Head of caudate nucleus (tissue), 42 donors: ENCODE data around the gene ZNF438.
A peak's percentile ranks its signal among the peaks of the same experiment; 100 is the strongest.

Source experiments
- DNase-seq, 42 donors: peaks; one replicate each; pipeline versions ENCODE4 v3.0.0 to v3.0.0-alpha.2; 2020 to 2021; ENCODE audit warnings: mixed read lengths in 7 of 42
- intact Hi-C: fragments of 100-400 bp; cut with DNase I; formaldehyde crosslinking; loops from one replicate; pipeline ENCODE4 v1.15.0; 2022

The ZNF438 gene

DNA sequence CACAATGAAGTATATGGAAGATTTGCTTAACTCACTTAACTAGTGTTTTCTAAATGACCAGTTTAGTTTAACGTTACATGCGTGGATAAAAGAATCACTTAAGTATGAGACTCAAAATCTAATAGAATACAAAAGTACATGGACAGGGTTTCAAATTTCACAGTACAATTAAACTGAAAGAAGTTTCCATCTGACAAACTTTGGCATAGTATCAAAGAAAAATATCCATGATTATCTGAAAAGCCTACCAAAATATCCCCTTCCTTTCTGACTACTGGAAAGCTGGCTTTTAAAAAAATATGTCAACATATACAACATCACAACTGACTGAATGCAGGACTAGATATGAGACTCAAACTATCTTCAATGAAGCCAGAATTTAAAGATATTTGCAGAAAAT, 164.8 kb downstream of the ZNF438 start:
- intact Hi-C loops = no loop called here
- DNase-seq = no peak

DNA sequence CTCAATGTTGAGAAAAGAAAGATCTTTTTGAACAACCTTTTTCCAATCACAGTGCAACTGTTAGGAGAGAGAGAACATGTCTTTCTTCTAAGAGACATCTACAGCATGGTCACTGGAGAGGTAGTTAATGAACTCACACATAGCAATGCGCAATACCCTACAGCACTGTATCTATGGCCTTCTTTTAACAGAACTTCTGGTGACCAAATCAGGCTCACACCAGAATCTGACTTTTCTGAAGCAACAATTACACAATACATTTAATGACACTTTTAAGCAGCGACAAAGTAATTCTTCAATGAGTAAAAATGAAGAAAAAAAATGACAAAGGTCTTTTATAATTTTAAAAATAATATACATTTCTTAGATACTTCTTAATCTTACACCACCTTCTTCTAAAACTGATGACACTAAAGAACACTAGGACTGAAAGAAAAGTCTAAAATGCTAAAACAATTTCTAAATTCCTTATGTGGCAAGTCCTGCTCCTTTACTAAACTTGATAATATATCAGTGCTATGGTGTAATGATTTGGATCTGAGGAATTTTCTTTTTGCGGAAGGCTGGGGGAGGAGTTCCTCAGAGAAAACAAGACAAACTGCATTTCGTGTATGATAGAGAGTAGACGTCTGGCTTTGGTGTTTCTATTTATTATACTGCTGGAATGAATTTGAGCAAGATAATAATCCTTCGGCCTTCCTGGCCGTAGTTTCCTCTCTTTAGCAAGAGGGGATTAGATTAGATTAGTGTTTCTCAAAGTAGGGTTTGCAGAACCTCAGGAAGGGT, 166.3 kb downstream of the ZNF438 start:
- intact Hi-C loops = no loop called here
- no peak for DNase-seq

DNA sequence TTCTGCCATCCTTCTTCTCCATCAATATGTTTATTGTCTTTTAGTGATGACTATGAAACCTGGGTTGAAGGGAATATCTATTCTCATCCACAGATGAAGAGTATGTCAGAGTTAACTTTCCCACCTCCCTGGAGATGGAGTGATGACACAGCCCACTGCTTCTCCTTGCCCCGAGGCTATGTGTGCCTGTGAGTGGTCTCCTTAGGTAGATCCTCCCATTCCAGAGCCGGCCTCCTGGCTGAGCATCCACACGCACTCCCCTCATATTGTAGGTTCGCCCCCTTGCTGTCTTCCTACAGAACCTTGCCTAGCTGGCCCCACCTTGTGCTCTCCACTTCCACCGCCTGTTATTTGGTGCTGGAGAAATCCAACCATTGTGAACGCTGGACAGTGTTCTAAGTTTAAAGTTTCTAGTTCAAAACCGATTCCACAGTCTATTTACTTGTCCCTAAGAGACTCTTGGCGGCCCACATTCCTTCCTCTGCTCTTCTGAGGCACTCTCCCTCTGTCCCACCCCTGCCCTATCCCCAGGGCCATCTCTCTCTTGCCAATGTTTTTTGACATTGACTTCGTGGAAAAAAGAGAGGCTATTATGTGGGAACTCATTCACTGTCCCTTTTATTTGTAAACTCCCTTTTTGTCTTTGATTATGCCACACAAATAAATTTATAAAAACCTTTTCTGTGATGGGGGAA, 168.0 kb downstream of the ZNF438 start:
- no peak for DNase-seq
- intact Hi-C loops = no loop called here

DNA sequence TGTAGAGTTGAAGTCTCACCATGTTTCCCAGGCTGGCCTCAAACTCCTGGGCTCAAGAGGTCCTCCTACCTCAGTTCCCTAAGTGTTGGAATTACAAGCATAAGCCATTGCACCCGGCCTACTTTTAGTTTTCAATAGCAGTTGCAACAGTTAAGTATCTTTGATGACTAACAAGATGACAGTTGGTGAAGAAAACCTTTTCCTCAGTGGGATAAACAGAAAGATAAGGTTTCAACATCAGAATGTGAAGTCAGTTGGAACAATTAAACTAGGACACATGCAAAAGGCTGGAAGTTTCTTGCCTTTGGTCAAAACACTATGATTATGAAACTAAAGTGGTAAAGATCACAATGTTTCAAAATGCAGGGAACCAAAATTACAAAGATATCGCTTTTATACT, 169.2 kb downstream of the ZNF438 start:
- intact Hi-C loops = no loop called here
- DNase-seq = no peak

DNA sequence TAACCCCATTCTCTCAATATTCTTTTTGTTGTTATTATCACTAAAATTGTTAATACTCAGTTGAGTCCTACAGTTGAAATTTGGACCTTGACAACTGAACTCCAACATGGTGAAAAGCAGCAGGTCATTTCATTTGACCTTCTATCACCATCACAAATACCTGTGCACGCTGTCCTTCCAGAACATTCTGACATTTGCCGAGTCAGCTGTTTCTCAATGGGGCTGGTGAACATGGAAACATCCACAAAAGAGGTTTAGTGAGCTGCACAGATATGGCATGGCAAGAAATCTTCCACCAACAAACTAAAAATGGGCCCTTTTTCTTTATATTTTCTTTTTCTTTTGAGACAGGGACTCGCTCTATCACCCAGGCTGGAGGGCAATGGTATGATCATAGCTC, 169.7 kb downstream of the ZNF438 start:
- no peak for DNase-seq
- intact Hi-C loops = no loop called here

DNA sequence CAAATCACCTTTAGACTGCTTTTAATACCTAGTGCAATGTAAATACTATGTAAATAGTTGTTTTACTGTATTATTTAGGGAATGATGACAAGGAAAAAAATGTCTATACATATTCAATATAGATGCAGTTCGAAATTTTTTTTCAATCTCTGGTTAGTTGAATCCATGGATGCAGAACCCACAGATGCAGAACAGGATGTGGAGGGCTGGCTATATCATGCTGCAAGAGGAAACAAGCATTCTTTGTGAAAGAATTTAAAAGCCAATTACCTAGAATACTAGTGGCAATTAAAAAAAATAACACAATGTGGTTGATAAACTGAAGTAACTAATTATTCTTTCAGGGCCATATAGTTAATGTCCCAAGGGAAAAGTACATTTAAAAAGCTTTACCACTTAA, 170.4 kb downstream of the ZNF438 start:
- no peak for DNase-seq
- intact Hi-C loops = no loop called here

DNA sequence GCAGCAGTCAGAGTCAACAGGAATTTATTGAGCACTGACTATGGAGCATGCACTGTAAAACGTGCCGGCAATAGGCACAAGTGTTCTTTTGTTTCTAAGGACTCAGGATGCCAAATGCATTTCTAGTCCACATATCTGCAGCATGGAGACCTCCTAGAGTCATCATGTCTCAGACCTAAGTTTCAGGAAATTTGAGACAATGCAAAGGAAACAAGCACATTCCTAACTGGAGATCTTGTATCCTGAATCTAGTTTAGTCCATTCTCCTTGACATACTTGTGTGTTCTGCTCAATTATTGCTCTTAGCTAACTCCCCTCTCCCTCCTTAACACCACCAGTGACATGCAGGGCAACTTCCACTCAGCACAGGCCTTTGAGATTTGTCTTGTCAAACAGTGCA, 173.2 kb downstream of the ZNF438 start:
- intact Hi-C loops = no loop called here
- DNase-seq = no peak

DNA sequence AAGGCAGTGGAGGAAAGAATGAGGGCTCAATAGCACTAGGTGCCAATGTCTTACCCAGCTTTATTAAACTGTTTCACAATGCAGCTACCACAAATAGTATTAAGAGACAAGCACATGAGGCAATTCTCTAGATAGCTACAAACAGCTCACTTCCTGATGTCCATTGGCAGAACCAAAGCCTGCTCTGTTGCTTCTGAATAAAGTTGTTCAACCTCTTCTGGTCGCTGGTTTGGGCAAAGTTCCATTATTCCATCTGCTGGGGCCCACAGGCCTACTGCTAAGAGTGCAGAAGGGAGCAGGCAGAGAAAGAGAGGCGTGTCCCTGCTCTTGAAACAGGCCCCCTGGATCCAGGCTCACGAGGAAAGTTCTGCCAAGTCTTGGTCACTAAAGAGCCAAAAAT, 173.9 kb downstream of the ZNF438 start:
- DNase-seq = peak in 23 of 42 donors; percentile 6 to 58 (median 23)
- intact Hi-C loops = no loop called here

DNA sequence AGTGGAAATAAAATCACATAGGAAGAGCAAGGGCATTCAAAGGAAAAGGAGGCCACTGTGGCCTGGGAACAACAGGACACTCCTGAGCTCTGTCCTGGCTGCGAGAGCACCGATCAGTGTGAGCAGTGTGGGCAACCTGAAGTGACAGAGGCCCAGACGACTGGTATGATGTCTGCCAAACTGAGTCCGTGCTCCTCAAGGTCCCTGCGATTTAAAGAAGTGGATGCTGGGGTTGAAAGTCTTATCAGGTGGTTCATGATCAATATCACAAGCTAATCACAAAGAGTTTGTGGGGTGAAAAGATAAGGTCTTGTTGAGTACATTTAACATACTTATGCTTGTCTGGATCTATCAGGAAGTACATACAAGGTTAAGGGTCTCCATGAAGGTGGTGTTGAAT, 176.5 kb downstream of the ZNF438 start:
- intact Hi-C loops = no loop called here
- DNase-seq = no peak

DNA sequence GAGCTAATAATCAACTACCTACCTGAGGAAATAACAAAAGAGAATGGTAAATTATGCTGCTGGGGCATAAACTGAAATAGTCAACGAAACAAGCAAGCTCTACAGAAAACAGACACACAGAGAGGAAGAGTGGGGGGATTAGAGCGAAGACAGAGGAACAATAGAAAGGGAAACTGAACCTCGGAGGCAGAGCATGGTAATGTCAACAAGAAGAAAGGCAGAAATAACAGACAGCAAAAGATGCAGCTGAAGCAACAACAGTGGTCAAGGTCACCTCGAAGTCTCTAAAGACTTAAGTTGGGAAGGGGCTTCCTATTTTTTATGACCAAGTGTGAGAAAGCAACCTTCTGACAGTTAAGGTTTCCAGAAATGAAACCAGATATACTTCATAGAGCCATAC, 177.0 kb downstream of the ZNF438 start:
- intact Hi-C loops = no loop called here
- no peak for DNase-seq

DNA sequence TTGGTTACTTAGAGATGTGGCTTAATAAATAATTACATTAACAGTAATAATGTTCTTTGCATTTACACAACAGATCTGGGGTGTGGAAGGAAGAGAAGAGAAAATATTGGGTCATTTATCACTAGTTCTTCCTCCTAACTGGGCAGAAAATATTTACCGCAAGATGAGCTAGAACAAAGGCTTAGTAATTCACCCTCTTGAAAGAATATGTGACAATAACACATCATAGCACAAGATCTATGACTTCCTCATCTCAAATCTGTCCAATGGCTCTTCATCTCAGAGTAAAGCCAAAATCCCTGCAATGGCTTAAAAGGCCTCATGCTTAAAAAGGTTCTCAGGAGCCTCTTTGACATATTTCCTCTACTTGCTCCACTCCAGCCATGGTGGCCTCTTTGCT, 178.6 kb downstream of the ZNF438 start:
- no peak for DNase-seq
- intact Hi-C loops = no loop called here

DNA sequence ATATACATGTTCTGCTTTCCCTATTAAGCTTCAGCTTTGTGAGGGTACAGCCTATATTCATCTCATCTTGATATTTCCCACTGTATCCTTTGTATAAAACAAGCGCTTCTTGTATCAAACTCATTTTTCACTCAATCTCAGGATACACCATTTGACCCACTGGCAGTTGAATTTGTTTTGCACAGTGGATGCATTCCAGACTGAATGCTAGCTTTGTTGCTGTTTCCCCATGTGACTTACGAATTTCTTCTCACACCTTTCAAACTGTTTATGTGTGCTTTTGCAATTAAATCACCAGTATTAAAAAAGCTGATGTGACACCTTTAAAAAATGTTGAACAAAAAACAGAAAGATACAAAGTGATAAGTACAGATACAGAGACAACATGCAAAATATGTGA, 180.9 kb downstream of the ZNF438 start:
- intact Hi-C loops = no loop called here
- DNase-seq = no peak

DNA sequence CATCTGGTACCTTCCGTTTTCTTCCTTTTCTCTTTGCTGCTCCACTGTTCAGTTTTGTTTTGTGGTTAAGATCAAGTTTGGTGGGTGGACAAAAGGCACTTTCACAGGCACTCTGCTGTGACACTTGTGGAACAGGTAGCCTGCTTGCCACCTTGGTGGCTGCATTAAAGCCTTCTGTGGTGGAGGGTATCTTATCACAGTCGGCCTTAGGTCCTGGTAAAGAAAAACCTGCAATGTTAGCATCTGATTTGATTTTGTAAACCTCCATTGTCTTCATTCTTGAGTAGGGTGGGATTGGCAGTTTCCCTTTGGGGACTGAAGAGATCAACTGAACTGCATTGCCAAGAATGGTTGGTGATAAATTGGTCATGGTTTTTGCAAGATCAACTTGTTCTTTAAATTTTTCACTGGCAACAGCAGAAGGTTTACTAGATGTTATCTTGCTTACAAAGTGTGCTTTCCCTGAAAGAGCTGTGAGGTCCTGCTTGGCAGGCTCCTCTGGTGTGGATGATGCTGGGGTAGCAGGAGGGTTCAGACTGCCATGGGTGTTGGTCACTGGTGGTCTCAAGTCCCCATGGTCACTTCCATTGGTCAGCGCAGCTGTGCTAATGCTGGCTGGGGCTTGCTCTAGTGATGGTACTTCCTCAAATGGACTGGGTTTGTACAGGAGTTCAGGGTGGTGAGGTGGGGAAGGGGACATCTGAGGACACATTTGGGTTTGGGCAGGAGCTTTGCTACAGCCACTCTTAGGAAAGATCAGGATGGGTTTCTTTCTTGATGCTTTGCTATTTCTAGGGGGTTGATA, 182.2 kb downstream of the ZNF438 start:
- no peak for DNase-seq

DNA sequence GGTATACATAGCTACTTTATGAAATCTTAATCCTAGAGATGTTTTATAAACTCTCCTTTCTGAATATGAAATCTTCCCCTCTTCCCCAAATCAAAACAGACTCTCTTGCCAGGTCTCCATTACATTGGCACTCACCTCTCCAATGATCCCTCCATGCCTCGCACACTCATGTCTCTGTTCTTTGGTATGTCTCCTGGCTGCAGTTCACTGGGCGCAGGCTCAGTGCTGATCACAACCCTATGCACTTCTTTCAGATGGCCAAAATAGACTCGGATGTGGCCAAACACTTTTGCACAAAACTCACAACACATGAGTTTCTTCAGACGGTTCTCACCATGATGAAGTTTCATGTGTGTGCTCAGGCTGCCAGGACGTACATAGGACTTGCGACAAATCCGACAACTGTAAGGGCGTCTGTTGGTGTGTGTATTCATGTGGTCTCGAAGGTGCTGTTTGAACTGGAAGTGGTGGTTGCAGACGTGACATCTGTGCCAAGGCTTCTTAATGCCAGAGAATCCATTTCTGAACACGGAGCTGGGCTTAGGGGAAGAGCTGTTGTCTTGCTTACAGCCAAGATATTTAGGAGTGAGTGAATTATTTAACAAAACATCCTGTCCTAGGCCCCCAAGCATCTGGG, 183.2 kb downstream of the ZNF438 start:
- intact Hi-C loops = no loop called here
- DNase-seq = no peak

More for the DNA sequence above, 182.2 kb downstream of the ZNF438 start:
- intact Hi-C loops = no loop called here

DNA sequence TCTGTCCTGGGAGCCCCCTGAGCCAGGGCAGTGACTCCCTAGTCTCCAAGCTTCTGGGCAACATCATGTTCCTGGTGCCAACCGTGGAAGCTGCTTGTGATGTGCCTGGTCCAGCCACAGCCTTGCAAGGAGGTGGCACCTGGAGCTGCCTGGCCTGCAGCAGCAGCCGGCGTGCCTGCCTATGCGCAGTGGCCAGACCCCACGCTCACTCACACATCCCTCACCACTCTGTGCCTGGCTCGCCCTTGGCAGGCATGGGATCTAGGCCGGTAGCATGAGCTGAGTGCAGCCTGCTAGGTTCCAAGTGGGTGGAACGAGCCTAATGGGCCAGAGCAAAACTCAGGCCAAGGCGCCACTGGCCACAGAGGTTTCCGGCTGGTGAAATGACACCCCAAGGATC, 184.0 kb downstream of the ZNF438 start:
- intact Hi-C loops = no loop called here
- no peak for DNase-seq

DNA sequence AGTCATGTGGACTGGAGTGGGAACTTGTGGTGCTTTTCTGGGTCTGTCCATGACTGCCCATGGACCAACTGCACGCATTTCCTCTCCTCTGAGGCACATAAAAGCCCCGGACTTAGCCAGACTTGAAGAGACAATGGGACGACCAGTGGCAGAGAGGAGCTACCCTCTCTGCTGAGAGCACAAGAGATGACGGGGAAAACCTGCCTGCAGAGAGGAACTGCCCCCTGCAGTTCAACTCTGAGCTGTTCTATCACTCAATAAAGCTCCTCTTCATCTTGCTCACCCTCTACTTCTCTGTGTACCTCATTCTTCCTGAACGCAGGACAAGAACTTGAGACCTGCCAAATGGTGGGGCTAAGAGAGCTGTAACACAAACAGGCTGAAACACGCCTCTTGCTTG, 184.5 kb downstream of the ZNF438 start:
- intact Hi-C loops = no loop called here
- no peak for DNase-seq

DNA sequence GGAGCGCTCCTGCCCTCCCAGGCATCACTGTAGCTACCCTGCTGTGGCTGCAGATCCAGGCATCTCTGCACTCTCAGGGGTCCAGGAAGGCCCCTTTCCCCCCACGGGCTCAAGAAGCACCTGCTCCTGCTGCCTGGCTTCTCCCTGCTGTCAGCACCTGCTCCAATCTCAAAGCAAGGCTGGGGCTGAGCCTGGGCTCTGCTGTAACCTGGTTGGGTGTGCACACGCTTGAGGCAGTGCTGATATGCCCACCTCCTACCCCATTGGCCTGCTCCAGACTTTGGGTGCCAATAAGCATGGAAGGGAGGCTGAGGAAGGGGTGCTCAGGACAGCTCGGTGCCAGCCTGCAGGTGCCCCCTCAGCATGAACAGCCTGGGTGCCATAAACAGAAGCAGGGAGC, 185.0 kb downstream of the ZNF438 start:
- intact Hi-C loops = no loop called here
- DNase-seq = no peak

DNA sequence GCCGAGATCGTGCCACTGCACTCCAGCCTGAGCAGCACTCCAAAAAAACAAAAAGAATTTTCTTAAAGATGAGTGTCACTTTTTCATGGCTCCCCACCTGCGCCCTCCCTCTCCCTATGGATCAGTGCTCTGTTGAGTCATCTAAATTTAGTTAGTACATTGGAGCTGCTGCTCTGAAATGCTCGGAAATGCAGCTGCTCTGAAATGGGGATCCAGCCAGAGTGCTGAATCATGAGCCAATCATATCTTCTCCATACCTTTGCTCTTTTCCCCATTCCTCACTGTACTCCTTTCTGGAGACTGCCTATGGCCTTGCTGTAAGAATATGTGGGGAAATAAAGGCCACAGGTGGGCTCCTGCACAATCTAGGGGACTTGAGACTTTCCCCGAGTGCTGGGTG, 188.8 kb downstream of the ZNF438 start:
- intact Hi-C loops = no loop called here

DNA sequence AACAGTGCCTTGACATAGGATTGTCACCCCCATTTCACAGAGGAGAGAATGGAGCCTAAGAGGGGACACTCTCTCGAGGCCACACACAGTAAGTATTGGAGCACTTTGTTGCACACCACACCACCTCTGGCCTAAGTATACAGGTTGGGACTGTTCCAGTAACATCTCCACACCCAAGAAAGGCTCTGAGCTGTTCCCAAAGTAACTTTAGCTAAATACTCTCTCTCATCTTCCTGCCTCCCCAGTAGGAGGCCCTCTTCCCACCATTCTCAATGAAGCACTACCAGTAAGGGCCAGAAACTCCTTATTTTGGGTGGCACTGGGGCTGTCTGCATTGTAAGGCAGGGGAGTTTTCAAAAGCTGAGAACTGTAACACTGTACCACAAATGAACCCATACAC, 189.5 kb downstream of the ZNF438 start:
- intact Hi-C loops = no loop called here
- DNase-seq = no peak

More for the DNA sequence above, 188.8 kb downstream of the ZNF438 start:
- peak in 13 of 42 donors; percentile 17 to 52 (median 30) for DNase-seq
